AG09319 (cell line): ENCODE results near the gene TRMT61A.

ENCODE experiments used
- DNase-seq: peaks from one replicate; pipeline ENCODE4 v3.0.0-alpha.2; 2010; ENCODE audit warnings: low read depth; ENCODE audit errors: extremely low read depth
- CTCF ChIP-seq: IDR thresholded peaks from 2 replicates; pipeline ENCODE4 v1.5.1; 2011; ENCODE audit warnings: low read depth, mild to moderate bottlenecking, inconsistent platforms, low read length, moderate library complexity

TRMT61A gene

GRCh38 chr14:103548463-103549351 lies 19.7 kb downstream of the TRMT61A start:
- no peak for DNase-seq
- TF ChIP-seq CTCF = no peak

- TF ChIP-seq CTCF = no peak
- DNase-seq = no peak
Observed at GRCh38 chr14:103549361-103550311, 20.6 kb downstream of the TRMT61A start.

GRCh38 chr14:103550451-103551337 lies 21.7 kb downstream of the TRMT61A start:
- no peak for TF ChIP-seq CTCF
- DNase-seq = no peak

- DNase-seq = no peak
- TF ChIP-seq CTCF = no peak
Observed at GRCh38 chr14:103551338-103551762, 22.4 kb downstream of the TRMT61A start.

GRCh38 chr14:103552011-103552845 lies 23.2 kb downstream of the TRMT61A start:
- no peak for TF ChIP-seq CTCF
- no peak for DNase-seq

GRCh38 chr14:103552846-103553210 lies 23.8 kb downstream of the TRMT61A start:
- no peak for DNase-seq
- TF ChIP-seq CTCF = no peak
